Measurements from ENCODE around the gene GPRIN2.
"Not testable (repeated sequence)": the region's sequence is repeated elsewhere in the genome, so short reads cannot be mapped to it uniquely, and the experiment has no call there.

The GPRIN2 gene

DNA sequence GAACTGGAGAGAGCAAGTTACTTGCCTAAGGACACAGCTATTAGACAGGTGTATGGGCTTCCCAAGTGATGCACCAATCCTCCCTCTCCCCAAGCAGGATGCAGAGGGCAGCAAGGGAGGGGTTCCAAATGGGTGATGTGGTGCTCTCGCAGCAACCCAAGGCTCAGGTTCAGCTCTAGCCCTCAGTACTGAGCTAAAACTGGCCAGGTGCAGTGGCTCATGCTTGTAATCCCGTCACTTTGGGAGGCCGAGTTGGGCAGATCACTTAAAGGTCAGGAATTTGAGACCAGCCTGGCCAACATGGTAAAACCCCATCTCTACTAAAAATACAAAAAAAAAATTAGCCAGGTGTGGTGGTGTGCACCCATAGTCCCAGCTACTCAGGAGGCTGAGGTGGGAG, 40.7 kb downstream of the GPRIN2 start:
- TF ChIP-seq, protein P1, sequence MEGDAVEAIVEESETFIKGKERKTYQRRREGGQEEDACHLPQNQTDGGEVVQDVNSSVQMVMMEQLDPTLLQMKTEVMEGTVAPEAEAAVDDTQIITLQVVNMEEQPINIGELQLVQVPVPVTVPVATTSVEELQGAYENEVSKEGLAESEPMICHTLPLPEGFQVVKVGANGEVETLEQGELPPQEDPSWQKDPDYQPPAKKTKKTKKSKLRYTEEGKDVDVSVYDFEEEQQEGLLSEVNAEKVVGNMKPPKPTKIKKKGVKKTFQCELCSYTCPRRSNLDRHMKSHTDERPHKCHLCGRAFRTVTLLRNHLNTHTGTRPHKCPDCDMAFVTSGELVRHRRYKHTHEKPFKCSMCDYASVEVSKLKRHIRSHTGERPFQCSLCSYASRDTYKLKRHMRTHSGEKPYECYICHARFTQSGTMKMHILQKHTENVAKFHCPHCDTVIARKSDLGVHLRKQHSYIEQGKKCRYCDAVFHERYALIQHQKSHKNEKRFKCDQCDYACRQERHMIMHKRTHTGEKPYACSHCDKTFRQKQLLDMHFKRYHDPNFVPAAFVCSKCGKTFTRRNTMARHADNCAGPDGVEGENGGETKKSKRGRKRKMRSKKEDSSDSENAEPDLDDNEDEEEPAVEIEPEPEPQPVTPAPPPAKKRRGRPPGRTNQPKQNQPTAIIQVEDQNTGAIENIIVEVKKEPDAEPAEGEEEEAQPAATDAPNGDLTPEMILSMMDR (conservative IDR thresholded peaks at IDR 0.05; ENCODE audit: low read length), result no peak
- no peak overlapping the region for H3K4me3 ChIP-seq (ENCODE audit: low read length)
- no peak for DNase-seq (ENCODE audit: low read depth)

DNA sequence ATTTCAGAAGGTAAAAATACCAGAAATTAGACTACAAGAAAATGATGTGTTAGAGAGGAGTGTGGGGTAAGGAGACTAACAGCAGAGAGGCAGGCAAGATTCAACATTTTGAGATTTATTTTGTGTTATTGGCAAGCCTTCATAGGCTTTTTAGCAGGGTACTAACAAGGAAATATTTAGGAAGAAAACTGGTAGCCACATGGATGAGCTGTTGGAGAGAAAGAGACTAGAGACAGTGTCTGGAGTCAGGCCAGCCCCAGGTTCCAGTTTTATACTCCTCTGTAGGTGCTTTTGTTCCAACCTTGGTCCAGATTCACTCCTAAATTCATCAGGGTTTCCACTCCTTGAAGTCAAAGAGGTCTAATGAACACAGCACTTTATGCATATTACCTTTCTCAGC, 41.1 kb downstream of the GPRIN2 start:
- TF ChIP-seq, protein P1 (conservative IDR thresholded peaks at IDR 0.05; ENCODE audit: low read length), result no peak
- no peak for DNase-seq (ENCODE audit: low read depth)
- no peak overlapping the region for H3K4me3 ChIP-seq (ENCODE audit: low read length)

GRCh38 chr10:46514899-46515298, 41.6 kb downstream of the GPRIN2 start:
- H3K4me3 ChIP-seq (ENCODE audit: low read length), result no peak overlapping the region
- no peak for DNase-seq (ENCODE audit: low read depth)
- TF ChIP-seq, protein P1 (conservative IDR thresholded peaks at IDR 0.05; ENCODE audit: low read length), result no peak

DNA sequence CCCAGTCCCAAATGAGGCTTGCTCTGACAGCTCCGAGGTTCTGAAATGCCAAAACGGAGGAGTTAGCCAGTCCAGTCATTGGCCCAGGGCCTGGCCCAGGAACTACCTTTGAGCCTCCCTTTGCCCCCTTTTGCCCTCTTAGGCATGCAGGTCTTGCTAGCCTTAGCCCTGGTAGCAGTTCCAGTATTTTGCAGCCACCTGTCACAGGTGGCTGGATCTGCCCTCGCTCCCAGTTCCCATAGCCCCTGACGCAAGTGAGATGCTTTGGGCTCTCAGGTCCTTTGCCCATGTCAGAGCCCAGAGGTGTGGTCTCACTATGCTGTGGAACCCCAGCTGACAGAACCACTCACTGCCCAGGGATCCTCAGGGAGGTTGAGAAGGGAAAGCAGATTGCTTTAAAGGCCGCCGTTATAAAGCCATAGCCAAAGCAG, 42.0 kb downstream of the GPRIN2 start:
- H3K4me3 ChIP-seq (ENCODE audit: low read length), result no peak overlapping the region
- TF ChIP-seq, protein P1 (conservative IDR thresholded peaks at IDR 0.05; ENCODE audit: low read length), result no peak
- DNase-seq (ENCODE audit: low read depth), result no peak

- H3K4me3 ChIP-seq (ENCODE audit: low read length); DNase-seq (ENCODE audit: low read depth): not testable (repeated sequence)
These were observed 43.1 kb downstream of the GPRIN2 start for GRCh38 chr10:46513333-46513732.

GRCh38 chr10:46512725-46513124, 43.7 kb downstream of the GPRIN2 start:
- DNase-seq (ENCODE audit: low read depth), result not testable (repeated sequence)

DNA sequence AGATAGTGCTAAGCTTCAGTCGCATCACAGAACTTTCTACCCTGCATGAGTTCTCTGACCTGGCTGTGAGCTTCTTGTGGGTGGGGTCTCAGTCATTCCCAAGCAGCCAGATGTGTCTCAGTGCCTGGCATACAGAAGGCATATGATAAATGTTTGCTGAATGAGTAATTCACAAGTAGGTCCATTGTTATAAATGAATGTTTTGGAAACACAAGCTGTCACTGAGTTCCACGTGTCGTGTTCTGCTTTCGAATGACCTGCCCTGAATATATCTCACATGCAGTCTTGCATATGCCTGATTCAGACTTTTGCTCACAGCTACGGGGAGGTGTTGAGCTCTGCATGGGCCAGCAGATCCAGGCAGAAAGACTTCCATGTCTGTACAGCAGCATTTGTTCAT, 44.5 kb downstream of the GPRIN2 start:
- DNase-seq (ENCODE audit: low read depth); H3K4me3 ChIP-seq (ENCODE audit: low read length): not testable (repeated sequence)

More at GRCh38 chr10:46512725-46513124, 43.7 kb downstream of the GPRIN2 start:
- H3K4me3 ChIP-seq (ENCODE audit: low read length), result not testable (repeated sequence)
